ENCODE results near the gene CBX4. TPM values are rescaled to one million over a fixed set of nuclear protein-coding genes. Genes with fewer than 3 reads are reported as not detected.
A peak's percentile ranks its signal among the peaks of the same experiment; 100 is the strongest.

The CBX4 gene
- total RNA-seq, 1 donor from 2014 or later = 20.6 TPM

DNA sequence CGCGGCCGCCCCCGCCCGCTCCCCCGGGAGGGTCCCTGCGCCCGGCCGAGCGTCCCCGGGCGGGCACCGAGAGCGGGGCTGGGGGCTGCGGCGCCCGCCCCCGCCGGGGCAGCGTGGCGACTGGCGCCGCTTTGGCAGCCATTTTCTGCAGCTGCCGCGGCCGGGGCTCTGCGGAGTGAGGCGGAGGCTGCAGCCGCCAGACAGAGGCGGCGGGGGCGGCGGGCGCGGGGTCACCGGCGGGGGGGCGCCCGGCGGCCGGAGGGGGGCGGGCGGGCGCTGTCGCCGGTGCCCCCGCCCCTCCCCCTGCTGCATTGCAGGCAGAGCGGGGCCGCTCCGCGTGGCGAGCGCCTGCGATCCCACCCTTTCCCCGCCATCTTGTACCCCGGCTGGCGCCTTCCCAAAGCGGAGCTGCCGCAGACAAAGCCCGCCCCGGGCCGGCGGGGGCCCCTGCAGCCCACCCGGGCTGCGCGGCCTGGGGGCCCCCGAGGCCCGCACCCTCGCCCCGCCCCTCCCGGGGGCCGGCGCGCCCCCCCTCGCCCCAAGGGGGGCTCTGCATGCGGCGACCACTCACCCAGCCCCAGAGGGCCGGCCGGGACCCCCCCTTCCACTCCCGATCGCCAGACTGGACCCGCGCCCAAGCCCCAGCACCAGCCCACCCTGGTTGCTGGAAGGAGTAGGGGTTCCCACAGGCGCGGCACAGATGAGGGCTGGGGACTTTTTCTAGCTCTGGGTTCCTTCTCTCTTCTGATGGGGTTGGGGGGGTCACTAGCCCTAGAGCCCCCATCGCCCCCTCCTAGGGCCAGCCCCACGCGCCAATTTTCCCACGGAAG is 25.7 kb downstream of the CBX4 start:
- ATAC-seq (no peak), DNase-seq (no peak)
- H3K36me3 ChIP-seq = no peaks in the 10 kb centered on the region
- intact Hi-C loops (cut with DNase I) = no loop called here
- H3K9me3 ChIP-seq = no peaks in the 10 kb centered on the region
- H3K27ac ChIP-seq = no peak overlapping the region
- H3K4me1 ChIP-seq = peaks cover 44% of the 10 kb centered on the region
- H3K4me3 ChIP-seq = peak overlapping the region; percentile 32
- no peak for TF ChIP-seq CTCF (IDR thresholded peaks at IDR 0.05)
- peaks cover 78% of the 10 kb centered on the region for H3K27me3 ChIP-seq (ENCODE audit: low read depth)

- H3K4me3 ChIP-seq = peak overlapping the region; percentile 32
- H3K9me3 ChIP-seq = no peaks in the 10 kb centered on the region
- intact Hi-C loops (cut with DNase I) = no loop called here
- no peaks in the 10 kb centered on the region for H3K36me3 ChIP-seq
- ATAC-seq (no peak), DNase-seq (no peak)
- no peak overlapping the region for H3K27ac ChIP-seq
- H3K27me3 ChIP-seq (ENCODE audit: low read depth) = peaks cover 87% of the 10 kb centered on the region
- peaks cover 44% of the 10 kb centered on the region for H3K4me1 ChIP-seq
- no peak for TF ChIP-seq CTCF (IDR thresholded peaks at IDR 0.05)
These were observed 26.6 kb downstream of the CBX4 start for GRCh38 chr17:79812353-79813258.

- H3K27ac ChIP-seq = no peak overlapping the region
- no peak overlapping the region for H3K4me3 ChIP-seq
- no peak for DNase-seq
- peaks cover 94% of the 10 kb centered on the region for H3K27me3 ChIP-seq (ENCODE audit: low read depth)
- no peak for ATAC-seq
- no peaks in the 10 kb centered on the region for H3K9me3 ChIP-seq
- no peak for TF ChIP-seq CTCF (IDR thresholded peaks at IDR 0.05)
- H3K36me3 ChIP-seq = no peaks in the 10 kb centered on the region
- intact Hi-C loops (cut with DNase I) = no loop called here
- peaks cover 44% of the 10 kb centered on the region for H3K4me1 ChIP-seq
These were observed 27.3 kb downstream of the CBX4 start for GRCh38 chr17:79811868-79812352.

GRCh38 chr17:79811011-79811867 is 28.0 kb downstream of the CBX4 start:
- no peak overlapping the region for H3K4me3 ChIP-seq
- DNase-seq = no peak
- no peak overlapping the region for H3K27ac ChIP-seq
- peak; percentile 46 for TF ChIP-seq CTCF (IDR thresholded peaks at IDR 0.05)
- ATAC-seq = peak; percentile 28 to 52
- peaks cover 94% of the 10 kb centered on the region for H3K27me3 ChIP-seq (ENCODE audit: low read depth)
- intact Hi-C loops (cut with DNase I) = no loop called here
- H3K36me3 ChIP-seq = no peaks in the 10 kb centered on the region
- peaks cover 44% of the 10 kb centered on the region for H3K4me1 ChIP-seq
- no peaks in the 10 kb centered on the region for H3K9me3 ChIP-seq
